ENCODE data around the gene ZMIZ1.
A peak's percentile ranks its signal among the peaks of the same experiment; 100 is the strongest.

The ZMIZ1 gene

GRCh38 chr10:79269443-79269842, 200.7 kb downstream of the ZMIZ1 start:
- no peaks in the 10 kb centered on the region for H3K36me3 ChIP-seq
- peaks cover 91 to 99% of the 10 kb centered on the region in 2 experiments for H3K4me1 ChIP-seq (ENCODE audit: control insufficient read depth in 1 of 2, insufficient read depth in 1 of 2, low read depth in 1 of 2, low read length in 1 of 2)
- no peak overlapping the region for H3K4me3 ChIP-seq (ENCODE audit: low read depth in 1 of 2, low read length in 1 of 2)
- no peak for TF ChIP-seq CTCF (IDR thresholded peaks at IDR 0.05)
- H3K9me3 ChIP-seq: no peaks in the 10 kb centered on the region
- H3K27me3 ChIP-seq: no peaks in the 10 kb centered on the region
- H3K27ac ChIP-seq: peak overlapping the region; percentile 94

- Histone ChIP-seq H3K27ac (peak overlapping the region; percentile 94), H3K27me3 (no peaks in the 10 kb centered on the region), H3K4me1 (ENCODE audit: control insufficient read depth in 1 of 2, insufficient read depth in 1 of 2, low read depth in 1 of 2, low read length in 1 of 2) (peaks cover 91 to 99% of the 10 kb centered on the region in 2 experiments), H3K9me3 (no peaks in the 10 kb centered on the region), H3K4me3 (ENCODE audit: low read depth in 1 of 2, low read length in 1 of 2) (no peak overlapping the region), H3K36me3 (no peaks in the 10 kb centered on the region)
- TF ChIP-seq CTCF (IDR thresholded peaks at IDR 0.05): no peak
Measured at GRCh38 chr10:79269969-79270368, 201.2 kb downstream of the ZMIZ1 start.

GRCh38 chr10:79270466-79271246, 201.9 kb downstream of the ZMIZ1 start:
- Histone ChIP-seq H3K4me1 (ENCODE audit: control insufficient read depth in 1 of 2, insufficient read depth in 1 of 2, low read depth in 1 of 2, low read length in 1 of 2) (peaks cover 85 to 93% of the 10 kb centered on the region in 2 experiments), H3K4me3 (ENCODE audit: low read depth in 1 of 2, low read length in 1 of 2) (peak overlapping the region in 1 of 2 experiments; percentile 11), H3K27ac (peak overlapping the region; percentile 94), H3K27me3 (no peaks in the 10 kb centered on the region), H3K36me3 (no peaks in the 10 kb centered on the region), H3K9me3 (no peaks in the 10 kb centered on the region)
- peak; percentile 54 for TF ChIP-seq CTCF (IDR thresholded peaks at IDR 0.05)

- Histone ChIP-seq H3K36me3 (no peaks in the 10 kb centered on the region), H3K27me3 (no peaks in the 10 kb centered on the region), H3K4me3 (ENCODE audit: low read depth in 1 of 2, low read length in 1 of 2) (no peak overlapping the region), H3K4me1 (ENCODE audit: control insufficient read depth in 1 of 2, insufficient read depth in 1 of 2, low read depth in 1 of 2, low read length in 1 of 2) (peaks cover 70 to 80% of the 10 kb centered on the region in 2 experiments), H3K27ac (peak overlapping the region; percentile 94), H3K9me3 (no peaks in the 10 kb centered on the region)
- TF ChIP-seq CTCF (IDR thresholded peaks at IDR 0.05): no peak
Measured at GRCh38 chr10:79272353-79272752, 203.6 kb downstream of the ZMIZ1 start.

- Histone ChIP-seq H3K36me3 (peaks cover 6% of the 10 kb centered on the region), H3K27ac (peak overlapping the region; percentile 68), H3K4me1 (ENCODE audit: control insufficient read depth in 1 of 2, insufficient read depth in 1 of 2, low read depth in 1 of 2, low read length in 1 of 2) (peaks cover 58 to 68% of the 10 kb centered on the region in 2 experiments)
Measured at GRCh38 chr10:79273604-79274003, 204.8 kb downstream of the ZMIZ1 start.

More at GRCh38 chr10:79273604-79274003, 204.8 kb downstream of the ZMIZ1 start:
- TF ChIP-seq CTCF (IDR thresholded peaks at IDR 0.05): no peak
- H3K4me3 ChIP-seq (ENCODE audit: low read depth in 1 of 2, low read length in 1 of 2): peak overlapping the region in 1 of 2 experiments; percentile 9
- H3K9me3 ChIP-seq: no peaks in the 10 kb centered on the region
- no peaks in the 10 kb centered on the region for H3K27me3 ChIP-seq

Measured in neutrophil (primary cell).